Measurements from ENCODE around the gene DNAJC2.
"Not testable (repeated sequence)": the region's sequence is repeated elsewhere in the genome, so short reads cannot be mapped to it uniquely, and the experiment has no call there.

DNAJC2 gene

DNA sequence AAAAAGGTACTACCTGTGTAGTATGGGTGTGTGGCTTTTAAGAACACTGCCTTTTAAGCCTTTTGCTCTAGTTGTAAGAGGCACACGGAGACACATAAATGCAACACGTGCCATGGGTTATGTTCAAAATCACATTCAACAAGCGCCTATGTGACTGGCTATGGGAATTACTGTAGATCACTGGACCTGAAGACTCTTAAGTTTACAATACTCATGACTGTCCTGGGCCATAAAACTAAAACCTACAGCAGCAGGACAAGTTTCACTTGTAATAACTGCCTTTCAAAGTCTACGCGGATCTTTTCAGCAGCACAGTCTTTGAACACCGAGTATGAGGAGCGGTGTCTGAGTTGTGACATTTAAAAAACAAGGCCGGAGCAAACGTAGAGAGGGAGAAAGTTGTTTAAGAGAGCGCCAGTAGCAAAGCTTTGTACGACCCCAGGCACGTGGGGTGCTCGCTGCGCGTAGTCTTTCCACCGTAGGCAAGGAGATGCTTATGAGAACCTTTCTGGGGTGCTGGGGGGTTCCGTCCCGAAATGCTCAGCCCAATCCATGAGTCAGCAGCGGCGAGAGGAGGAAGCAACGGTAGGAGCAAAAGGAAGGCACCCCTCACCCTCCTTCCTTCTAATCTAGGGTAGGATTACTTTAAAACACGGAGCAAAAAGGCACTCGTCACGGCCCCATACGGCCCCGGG lies 662 bp downstream of the DNAJC2 start:
- in situ Hi-C loops (cut with MboI; ENCODE audit: low sequenced_read_pairs), result no loop called here

DNA sequence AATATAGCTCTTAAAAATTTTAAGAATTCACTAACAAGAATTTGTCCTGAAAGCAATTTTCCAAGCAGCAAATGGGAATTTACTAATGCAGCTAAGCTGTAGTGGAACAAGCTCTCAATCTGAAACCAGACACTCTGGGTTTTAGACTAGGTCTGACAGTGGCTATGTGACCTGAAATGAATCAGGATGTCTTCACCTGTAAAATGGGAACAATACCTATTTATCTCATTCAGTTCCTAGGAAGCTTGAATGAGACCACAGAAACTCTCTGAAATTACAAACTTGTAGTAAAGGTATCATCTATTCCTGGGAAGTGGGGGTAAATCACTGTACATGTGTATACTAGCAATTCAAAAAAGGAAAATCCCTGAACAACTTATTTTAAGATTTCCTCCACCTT lies 1.2 kb downstream of the DNAJC2 start:
- in situ Hi-C loops (cut with MboI; ENCODE audit: low sequenced_read_pairs), result no loop called here

- in situ Hi-C loops (cut with MboI; ENCODE audit: low sequenced_read_pairs), result no loop called here
Measured at GRCh38 chr7:103341466-103341865, 3.1 kb downstream of the DNAJC2 start.

GRCh38 chr7:103338864-103339263 lies 5.7 kb downstream of the DNAJC2 start:
- in situ Hi-C loops (cut with MboI; ENCODE audit: low sequenced_read_pairs), result no loop called here

- in situ Hi-C loops (cut with MboI; ENCODE audit: low sequenced_read_pairs), result no loop called here
Measured at GRCh38 chr7:103336761-103337160, 7.8 kb downstream of the DNAJC2 start.

- in situ Hi-C loops (cut with MboI; ENCODE audit: low sequenced_read_pairs), result no loop called here
Measured at GRCh38 chr7:103325744-103326143, 18.8 kb downstream of the DNAJC2 start.

GRCh38 chr7:103317009-103317408 lies 27.6 kb downstream of the DNAJC2 start:
- in situ Hi-C loops (cut with MboI; ENCODE audit: low sequenced_read_pairs), result no loop called here

GRCh38 chr7:103316380-103316941 lies 28.1 kb downstream of the DNAJC2 start:
- in situ Hi-C loops (cut with MboI; ENCODE audit: low sequenced_read_pairs), result no loop called here

GRCh38 chr7:103314852-103315251 lies 29.7 kb downstream of the DNAJC2 start:
- in situ Hi-C loops (cut with MboI; ENCODE audit: low sequenced_read_pairs), result no loop called here

DNA sequence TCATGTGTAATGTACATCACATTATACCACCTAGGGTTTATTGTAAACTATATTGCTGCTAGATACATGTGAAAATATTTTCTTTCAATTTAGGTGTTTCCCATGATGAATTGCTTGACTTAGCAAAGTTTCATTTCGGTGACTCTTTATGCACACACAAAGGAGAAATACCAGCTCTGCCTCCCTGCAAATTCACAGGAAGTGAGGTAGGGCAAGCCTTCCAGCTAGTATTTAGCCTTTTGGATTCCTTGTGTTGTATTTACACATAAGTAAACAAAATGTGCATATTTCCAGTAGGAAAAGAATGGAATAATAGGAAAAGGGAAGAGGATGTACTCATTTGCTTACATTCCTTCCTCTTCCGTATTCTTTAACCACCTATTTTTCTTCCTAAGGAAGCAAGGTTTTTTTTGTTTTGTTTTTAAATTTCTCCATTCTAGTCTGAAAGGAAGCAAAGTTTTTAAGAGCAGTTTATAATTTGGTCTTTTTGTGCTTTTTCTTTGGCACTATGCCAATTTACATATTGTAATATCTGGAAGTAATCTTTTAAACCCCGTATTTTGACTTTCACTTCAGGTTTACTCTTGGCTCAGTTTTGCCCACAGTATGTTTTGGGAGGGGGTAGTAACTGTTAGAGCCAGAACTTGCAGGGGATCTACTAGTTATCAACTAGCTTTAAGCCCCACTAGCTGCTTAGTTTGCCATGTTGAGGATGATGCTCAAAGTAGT lies 36.9 kb downstream of the DNAJC2 start:
- in situ Hi-C loops (cut with MboI; ENCODE audit: low sequenced_read_pairs), result no loop called here

- in situ Hi-C loops (cut with MboI; ENCODE audit: low sequenced_read_pairs), result no loop called here
Measured at GRCh38 chr7:103301441-103301840, 43.1 kb downstream of the DNAJC2 start.

DNA sequence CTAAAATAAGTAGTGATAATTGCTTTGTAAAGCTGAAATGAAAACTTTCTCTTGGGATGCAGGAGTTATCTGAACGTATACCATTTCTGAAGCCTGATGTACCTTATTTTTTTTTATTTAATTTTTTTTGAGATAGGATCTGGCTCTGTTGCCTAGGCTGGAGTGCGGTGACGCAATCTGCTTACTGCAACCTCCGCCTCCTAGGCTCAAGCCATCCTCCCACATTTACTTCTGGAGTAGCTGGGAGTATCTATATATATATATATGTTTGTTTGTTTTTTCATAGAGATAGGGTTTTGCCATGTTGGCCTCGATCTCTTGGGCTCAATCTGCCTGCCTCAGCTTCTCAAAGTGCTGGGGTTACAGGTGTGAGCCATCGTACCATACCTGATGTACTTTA lies 44.9 kb downstream of the DNAJC2 start:
- in situ Hi-C loops (cut with MboI; ENCODE audit: low sequenced_read_pairs), result no loop called here

DNA sequence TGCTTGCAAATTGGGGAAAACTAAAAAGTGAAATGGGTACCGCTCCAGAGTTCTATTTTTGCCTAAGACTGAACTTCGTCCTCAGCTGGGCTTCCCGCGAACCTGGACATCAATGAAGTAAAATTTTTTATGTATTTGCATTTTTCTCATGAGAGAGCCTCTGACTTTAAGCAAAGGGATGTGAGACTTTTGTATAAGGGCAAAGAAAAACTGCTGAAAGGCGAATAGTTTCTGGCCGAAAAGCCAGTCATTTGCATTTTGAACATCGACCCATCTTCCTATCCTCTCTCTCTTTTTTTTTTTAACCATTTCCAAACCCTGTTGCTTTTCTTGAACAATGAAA lies 46.8 kb downstream of the DNAJC2 start:
- in situ Hi-C loops (cut with MboI; ENCODE audit: low sequenced_read_pairs), result no loop called here

DNA sequence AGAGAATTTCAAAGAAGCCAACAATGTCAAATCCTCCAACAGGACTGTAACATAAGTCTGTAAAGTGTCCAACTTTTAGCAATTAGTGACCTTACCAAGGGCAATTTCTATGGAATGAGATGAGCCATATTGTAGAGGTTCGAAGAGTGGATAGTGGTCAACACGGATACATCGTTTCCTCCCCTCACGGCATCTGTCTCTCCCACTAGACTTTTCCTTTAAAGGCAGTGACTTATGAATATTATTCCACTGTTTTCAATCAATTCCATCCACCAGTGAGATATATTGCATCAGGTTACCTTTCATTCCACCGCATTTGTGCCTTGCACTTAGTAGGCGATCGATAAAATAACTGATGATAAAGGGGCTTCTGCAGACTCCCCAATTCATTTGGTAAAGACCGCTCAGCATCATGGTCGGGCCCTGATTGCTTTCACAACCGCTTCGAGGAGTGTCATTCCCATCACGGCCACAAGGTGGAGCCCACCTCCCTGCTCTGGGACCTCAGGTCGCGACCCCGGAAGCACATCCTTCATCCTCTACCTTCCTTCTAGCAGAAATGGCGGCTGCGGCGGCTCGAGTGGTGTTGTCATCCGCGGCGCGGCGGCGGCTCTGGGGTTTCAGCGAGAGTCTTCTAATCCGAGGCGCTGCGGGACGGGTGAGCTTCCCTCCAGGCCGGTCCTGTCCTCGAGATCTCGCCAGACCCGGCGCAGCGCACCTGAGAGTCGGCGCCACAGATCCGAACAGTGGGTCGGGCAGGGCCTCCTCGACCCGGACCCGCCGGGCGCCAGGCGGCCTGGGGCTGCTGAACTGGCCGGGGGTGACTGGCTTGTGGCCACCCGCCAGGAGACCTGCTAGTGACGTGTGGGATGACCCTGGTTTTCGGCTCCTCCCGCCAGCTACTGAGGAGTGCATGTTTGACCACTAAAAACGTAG lies 47.4 kb downstream of the DNAJC2 start, which contains the start of gene PMPCB:
Gene PMPCB, plus strand, starts transcription at position 535 of the 936 bp plus-strand sequence. Its CDS starts 25 bp downstream, at position 560.
- in situ Hi-C loops (cut with MboI; ENCODE audit: low sequenced_read_pairs), result no loop called here

GRCh38 chr7:103293526-103293925 lies 51.0 kb downstream of the DNAJC2 start:
- in situ Hi-C loops (cut with MboI; ENCODE audit: low sequenced_read_pairs), result no loop called here

DNA sequence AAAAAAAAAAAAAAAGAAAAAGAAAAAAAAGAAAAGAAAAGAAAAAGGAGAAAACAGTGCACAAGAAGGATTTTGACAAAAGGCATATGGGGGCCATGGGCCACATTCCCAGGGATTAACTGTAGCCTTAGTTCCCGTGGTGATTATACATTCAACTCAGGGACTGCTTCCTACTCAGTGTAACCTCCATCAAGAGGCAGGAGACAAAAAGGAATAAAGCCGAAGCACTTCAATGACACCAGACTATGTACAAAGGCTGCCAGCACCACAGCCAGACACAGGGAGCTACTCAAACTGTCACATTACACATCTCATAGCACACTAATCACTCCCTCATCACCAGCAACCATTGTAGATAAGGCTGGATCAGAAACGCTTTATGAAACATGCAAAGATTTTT lies 52.4 kb downstream of the DNAJC2 start:
- in situ Hi-C loops (cut with MboI; ENCODE audit: low sequenced_read_pairs), result no loop called here

DNA sequence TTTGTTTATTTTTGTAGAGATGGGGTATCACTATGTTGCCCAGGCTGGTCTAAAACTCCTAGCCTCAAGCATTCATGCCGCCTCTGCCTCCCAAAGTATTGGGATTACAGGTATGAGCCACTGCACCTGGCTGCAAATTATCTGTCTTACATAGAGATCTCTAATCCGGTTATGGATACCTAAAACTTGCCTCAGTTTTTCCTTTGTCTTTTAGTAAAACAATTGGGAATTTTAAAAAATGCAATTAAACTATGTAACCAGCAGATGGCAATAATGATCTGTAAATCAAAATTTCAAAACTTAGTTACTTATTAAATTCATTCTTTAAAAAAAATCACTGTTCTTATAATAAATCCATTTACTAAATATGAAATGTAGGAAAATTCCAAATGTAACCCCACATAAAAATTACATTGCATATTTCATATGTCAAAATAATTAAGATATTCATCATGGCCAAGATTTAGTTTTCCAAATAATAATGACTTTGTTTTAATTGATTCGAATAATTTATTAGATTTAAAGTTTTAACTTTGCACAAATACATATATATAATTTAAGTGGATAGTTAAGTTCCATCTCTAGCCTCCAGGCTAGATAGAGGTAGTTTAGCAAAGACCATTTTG lies 61.7 kb downstream of the DNAJC2 start:
- in situ Hi-C loops (cut with MboI; ENCODE audit: low sequenced_read_pairs), result not testable (repeated sequence)

GRCh38 chr7:103280803-103281155 lies 63.8 kb downstream of the DNAJC2 start:
- in situ Hi-C loops (cut with MboI; ENCODE audit: low sequenced_read_pairs), result not testable (repeated sequence)

GRCh38 chr7:103279963-103280802 lies 64.4 kb downstream of the DNAJC2 start:
- in situ Hi-C loops (cut with MboI; ENCODE audit: low sequenced_read_pairs), result not testable (repeated sequence)

DNA sequence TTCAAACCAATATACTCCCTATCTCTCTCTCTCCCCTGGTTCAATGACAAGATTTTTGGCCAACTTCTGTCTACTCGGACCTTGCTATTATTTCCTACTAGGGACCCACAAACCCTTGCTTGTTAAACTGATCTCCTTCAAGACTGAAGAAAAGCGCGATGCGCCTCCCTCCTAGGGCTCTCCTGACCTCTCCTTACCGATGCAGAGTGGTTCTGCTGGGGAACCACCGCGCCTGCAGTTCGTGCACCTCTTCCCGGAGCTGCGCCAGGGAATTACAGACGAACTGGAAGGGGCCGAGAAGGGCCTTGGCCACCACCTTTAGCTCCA lies 65.0 kb downstream of the DNAJC2 start:
- in situ Hi-C loops (cut with MboI; ENCODE audit: low sequenced_read_pairs), result not testable (repeated sequence)

All from HL-60/S4 treated with phorbol 12-myristate 13-acetate at 8.2 ng/mL for 4 days and 3 days (cell line).